Ascending aorta (tissue), 2 donors: ENCODE measurements around the gene KIDINS220. TPM values are rescaled to one million over a fixed set of nuclear protein-coding genes. Genes with fewer than 3 reads are reported as not detected.

Experiments
- DNase-seq, 2 donors: peaks; one replicate each; pipeline ENCODE4 v3.0.0-alpha.2; 2019; ENCODE audit warnings: low spot score in 2 of 2
- H3K27ac ChIP-seq, 2 donors: fragments of 200-600 bp; sonication (generic); one replicate each; pipeline ENCODE4 v1.5.1; 2016 to 2017; ENCODE audit warnings: mild to moderate bottlenecking in 1 of 2
- H3K27me3 ChIP-seq: fragments of 200-600 bp; sonication (generic); one replicate; pipeline ENCODE4 v1.5.1; 2017
- H3K36me3 ChIP-seq, 2 donors: fragments of 200-600 bp; sonication (generic); one replicate each; pipeline ENCODE4 v1.5.1; 2016
- H3K4me1 ChIP-seq, 2 donors: fragments of 200-600 bp; sonication (generic); one replicate each; pipeline ENCODE4 v1.5.1; 2016 to 2017; ENCODE audit warnings: mild to moderate bottlenecking in 1 of 2
- H3K4me3 ChIP-seq, 2 donors: fragments of 200-600 bp; sonication (generic); one replicate each; pipeline ENCODE4 v1.5.1; 2016 to 2017; ENCODE audit warnings: mild to moderate bottlenecking in 1 of 2
- H3K9me3 ChIP-seq, 2 donors: fragments of 200-600 bp; sonication (generic); one replicate each; pipeline ENCODE4 v1.5.1; 2016
- intact Hi-C: fragments of 100-400 bp; cut with DNase I; formaldehyde crosslinking; loops from one replicate; pipeline ENCODE4 v1.15.1; 2023
- total RNA-seq: library from RNA; depleted of rRNA; stranded (reverse); fragments of >200 nt; gene quantifications from one replicate; pipeline ENCODE4 v1.1.0, GENCODE V29; 2016
- TF ChIP-seq, protein P1 (sequence below), 3 experiments: fragments of 200-600 bp in 2 of 3; fragments of 450-650 bp in 1 of 3; sonication (generic) in 2 of 3; IDR thresholded peaks; one replicate each; pipeline ENCODE4 v1.5.1; 2016 to 2019; ENCODE audit warnings: antibody characterized with exemption in 3 of 3, mild to moderate bottlenecking in 1 of 3, moderate library complexity in 1 of 3

The KIDINS220 gene
- total RNA-seq, 1 donor from 2014 or later = 59.1 TPM

DNA sequence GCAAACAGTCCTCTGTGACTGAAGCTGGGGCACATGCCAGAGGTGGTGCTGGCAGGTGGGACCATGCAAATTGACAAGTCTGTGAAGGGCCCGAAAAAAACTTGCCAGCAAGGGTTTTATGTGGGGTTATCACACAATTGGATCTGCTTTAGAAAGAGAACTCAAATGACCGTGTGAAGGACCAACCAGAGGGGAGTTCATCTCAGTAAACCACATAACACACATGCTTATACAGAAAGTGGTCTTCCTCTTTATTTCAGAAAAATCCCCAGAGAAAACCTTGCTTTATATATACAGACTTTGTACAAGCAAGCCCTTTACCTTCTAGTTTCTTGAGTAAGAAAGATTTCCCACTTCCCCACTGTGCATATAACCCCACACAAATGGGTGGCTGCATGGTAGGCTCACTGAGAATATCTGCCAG is 46.7 kb downstream of the KIDINS220 start:
- TF ChIP-seq, protein P1, sequence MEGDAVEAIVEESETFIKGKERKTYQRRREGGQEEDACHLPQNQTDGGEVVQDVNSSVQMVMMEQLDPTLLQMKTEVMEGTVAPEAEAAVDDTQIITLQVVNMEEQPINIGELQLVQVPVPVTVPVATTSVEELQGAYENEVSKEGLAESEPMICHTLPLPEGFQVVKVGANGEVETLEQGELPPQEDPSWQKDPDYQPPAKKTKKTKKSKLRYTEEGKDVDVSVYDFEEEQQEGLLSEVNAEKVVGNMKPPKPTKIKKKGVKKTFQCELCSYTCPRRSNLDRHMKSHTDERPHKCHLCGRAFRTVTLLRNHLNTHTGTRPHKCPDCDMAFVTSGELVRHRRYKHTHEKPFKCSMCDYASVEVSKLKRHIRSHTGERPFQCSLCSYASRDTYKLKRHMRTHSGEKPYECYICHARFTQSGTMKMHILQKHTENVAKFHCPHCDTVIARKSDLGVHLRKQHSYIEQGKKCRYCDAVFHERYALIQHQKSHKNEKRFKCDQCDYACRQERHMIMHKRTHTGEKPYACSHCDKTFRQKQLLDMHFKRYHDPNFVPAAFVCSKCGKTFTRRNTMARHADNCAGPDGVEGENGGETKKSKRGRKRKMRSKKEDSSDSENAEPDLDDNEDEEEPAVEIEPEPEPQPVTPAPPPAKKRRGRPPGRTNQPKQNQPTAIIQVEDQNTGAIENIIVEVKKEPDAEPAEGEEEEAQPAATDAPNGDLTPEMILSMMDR (IDR thresholded peaks at IDR 0.05) = no peak
- H3K4me1 ChIP-seq = no peaks in the 10 kb centered on the region
- H3K9me3 ChIP-seq = no peaks in the 10 kb centered on the region
- intact Hi-C loops = no loop called here
- DNase-seq = no peak
- H3K36me3 ChIP-seq = peaks cover 71 to 85% of the 10 kb centered on the region in 2 donors
- no peaks in the 10 kb centered on the region for H3K27me3 ChIP-seq
- H3K27ac ChIP-seq = no peak overlapping the region
- H3K4me3 ChIP-seq = no peak overlapping the region

DNA sequence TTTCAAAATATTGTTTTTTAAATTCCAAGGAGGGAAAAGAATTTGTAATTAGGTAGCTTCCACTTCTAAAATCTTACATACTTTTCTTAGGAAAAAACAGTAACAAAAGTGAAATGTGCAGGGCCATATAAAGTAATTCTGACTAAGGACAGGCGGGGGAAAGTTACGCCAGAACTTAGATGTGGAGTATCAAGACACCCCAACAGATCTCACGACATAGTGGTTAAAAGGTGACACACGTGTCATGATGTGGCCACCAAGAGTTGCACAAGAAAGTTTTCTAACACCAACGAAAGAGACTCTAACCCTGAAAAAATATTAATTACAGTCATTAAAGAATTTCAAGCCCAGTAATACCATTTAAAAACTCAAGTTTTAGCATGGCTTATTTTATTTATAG is 51.0 kb downstream of the KIDINS220 start:
- intact Hi-C loops = no loop called here
- Histone ChIP-seq H3K9me3 (no peaks in the 10 kb centered on the region), H3K36me3 (peaks cover 48 to 70% of the 10 kb centered on the region in 2 donors), H3K4me3 (no peak overlapping the region), H3K4me1 (no peaks in the 10 kb centered on the region), H3K27ac (no peak overlapping the region), H3K27me3 (no peaks in the 10 kb centered on the region)
- TF ChIP-seq, protein P1 (IDR thresholded peaks at IDR 0.05) = no peak
- no peak for DNase-seq

DNA sequence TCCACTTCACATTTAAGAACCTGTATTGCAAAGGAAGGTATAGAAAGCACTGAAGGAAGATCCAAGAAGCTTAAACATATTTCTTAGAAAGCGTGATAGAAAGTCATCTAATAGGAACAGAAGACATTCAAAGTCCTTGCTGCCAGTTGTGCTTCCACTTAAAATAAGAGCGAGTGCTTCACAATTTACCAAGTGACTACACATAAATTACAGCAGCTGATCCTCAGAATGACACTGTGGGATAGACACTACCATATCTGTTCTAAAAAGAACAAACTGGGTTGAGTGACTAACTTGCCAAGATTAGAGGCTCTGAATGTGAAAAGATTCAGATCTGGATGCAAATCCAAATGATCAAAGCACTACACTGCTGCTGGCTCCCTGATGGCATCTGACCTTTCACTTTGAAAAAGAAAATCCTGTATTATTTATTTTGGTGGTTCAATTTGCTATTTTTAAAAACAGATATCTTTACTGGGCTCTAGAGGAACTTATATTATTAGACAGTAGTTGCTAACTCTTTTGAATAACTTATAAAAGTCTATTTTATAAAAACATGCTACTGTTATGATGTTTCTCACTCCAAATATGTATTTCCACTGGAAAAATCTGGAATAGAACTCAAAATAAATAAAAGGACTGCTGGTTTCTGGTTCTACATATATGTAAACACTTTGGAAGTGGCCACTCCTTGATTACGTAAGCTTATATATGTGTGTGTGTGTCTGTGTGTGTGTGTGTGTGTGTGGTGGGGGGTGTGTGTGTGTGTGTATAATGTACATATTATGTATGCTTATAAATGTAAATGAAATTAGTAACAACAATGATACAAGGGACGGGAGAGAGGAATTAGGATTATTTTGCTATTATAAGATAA is 57.4 kb downstream of the KIDINS220 start:
- no peak for DNase-seq
- Histone ChIP-seq H3K9me3 (no peaks in the 10 kb centered on the region), H3K4me1 (no peaks in the 10 kb centered on the region), H3K36me3 (peaks cover 32 to 65% of the 10 kb centered on the region in 2 donors), H3K4me3 (no peak overlapping the region), H3K27me3 (no peaks in the 10 kb centered on the region), H3K27ac (no peak overlapping the region)
- TF ChIP-seq, protein P1 (IDR thresholded peaks at IDR 0.05) = no peak
- intact Hi-C loops = no loop called here

DNA sequence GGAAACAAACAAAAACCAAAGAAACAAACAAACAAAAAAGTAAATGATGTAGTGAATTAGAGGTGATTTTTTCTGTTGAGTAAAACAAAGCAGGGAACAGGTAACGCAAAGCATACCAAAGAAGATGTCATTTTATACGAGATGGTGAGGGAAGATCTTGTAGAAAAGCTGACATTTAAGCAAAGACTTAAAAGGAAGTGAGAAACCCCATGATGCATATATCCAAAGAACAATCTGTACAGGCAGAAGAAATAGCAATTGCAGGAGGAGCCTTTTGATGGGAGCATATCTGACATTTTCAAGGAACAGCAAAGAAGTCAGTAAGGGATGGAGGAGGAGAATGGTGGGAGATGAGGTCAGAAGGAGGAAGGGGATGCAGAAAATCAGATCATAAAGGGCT is 63.0 kb downstream of the KIDINS220 start:
- intact Hi-C loops = no loop called here
- TF ChIP-seq, protein P1 (IDR thresholded peaks at IDR 0.05) = no peak
- no peak overlapping the region for H3K27ac ChIP-seq
- H3K4me3 ChIP-seq = no peak overlapping the region
- DNase-seq = no peak
- peaks cover 29 to 75% of the 10 kb centered on the region in 2 donors for H3K36me3 ChIP-seq
- no peaks in the 10 kb centered on the region for H3K27me3 ChIP-seq
- no peaks in the 10 kb centered on the region for H3K9me3 ChIP-seq
- no peaks in the 10 kb centered on the region for H3K4me1 ChIP-seq

DNA sequence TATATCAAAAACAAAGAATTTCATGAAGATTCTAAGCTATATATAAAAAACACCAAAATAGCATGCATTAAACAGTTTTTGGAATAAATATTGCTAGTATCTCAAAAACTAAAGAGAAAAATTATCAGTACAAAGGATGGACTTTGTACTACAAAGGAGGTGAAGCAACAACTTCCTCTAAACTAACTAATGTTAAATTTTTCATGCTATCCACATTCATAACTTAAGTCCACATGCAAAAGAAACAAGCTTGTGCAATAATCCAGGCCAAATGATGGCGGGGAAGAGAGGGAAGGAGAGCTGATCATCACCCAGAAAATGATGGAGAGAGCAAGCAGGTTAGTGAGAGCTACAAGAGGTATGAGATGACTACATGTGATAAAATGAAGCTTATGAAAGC is 70.1 kb downstream of the KIDINS220 start:
- no peaks in the 10 kb centered on the region for H3K9me3 ChIP-seq
- TF ChIP-seq, protein P1 (IDR thresholded peaks at IDR 0.05) = no peak
- intact Hi-C loops = no loop called here
- no peak for DNase-seq
- H3K4me1 ChIP-seq = no peaks in the 10 kb centered on the region
- H3K27me3 ChIP-seq = no peaks in the 10 kb centered on the region
- no peak overlapping the region for H3K4me3 ChIP-seq
- H3K27ac ChIP-seq = no peak overlapping the region
- H3K36me3 ChIP-seq = peaks cover 3 to 26% of the 10 kb centered on the region in 2 donors
